ENCODE measurements around the gene CNOT2. TPM values are rescaled to one million over a fixed set of nuclear protein-coding genes. Genes with fewer than 3 reads are reported as not detected.

CNOT2 gene
- total RNA-seq, 1 experiment from 2014 or later = 64.7 TPM

DNA sequence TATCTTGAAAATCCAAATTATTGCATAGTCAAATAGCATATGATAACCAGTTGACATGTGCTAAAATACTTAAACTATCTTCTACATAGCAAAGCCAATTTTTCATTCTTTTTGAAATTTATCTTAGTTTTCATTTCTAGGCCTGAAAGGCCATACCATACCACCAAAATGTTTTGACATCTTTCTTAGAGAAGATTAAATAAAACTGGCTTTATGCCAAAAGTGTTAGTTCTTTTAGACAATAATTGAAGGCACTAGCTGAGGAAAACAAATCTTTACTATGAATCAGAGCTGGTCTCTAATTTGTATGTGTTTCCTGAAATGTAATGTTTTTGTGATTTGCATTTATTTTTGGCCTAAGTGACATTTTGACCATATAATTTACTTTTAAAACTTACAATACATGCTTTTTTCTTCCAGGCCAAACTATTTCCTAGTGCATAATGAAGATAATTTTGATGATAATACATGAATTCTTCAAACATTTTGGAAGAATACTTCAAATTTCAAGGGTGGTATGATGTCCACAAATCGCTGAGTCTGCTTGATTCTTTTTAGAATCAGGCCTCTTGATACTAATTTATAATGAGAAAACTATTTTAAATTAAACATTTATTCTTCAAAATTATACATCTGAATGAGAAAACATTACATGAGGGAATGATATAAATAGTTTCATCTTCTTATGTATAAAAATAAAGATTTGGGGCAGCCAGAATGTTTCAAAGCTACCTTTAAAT is 116.4 kb downstream of the CNOT2 start:
- H3K27me3 Mint-ChIP-seq (ENCODE audit: low read depth) = peaks cover 1% of the 10 kb centered on the region; the same call in 1 of the 2 replicates
- H3K36me3 Mint-ChIP-seq = peaks cover 7% of the 10 kb centered on the region
- H3K4me3 Mint-ChIP-seq = no peak overlapping the region
- ChIA-PET CTCF (no interaction called here), POLR2A (interaction anchor here (0.7 kb wide), 1 partner anchor 949 kb away, joined by 9 read pairs; no protein-coding TSS in a partner anchor)
- TF ChIP-seq ELF4 (CRISPR knock-in tag; IDR thresholded peaks at IDR 0.05; ENCODE audit: low read depth) = no peak
- TF ChIP-seq, protein P1, sequence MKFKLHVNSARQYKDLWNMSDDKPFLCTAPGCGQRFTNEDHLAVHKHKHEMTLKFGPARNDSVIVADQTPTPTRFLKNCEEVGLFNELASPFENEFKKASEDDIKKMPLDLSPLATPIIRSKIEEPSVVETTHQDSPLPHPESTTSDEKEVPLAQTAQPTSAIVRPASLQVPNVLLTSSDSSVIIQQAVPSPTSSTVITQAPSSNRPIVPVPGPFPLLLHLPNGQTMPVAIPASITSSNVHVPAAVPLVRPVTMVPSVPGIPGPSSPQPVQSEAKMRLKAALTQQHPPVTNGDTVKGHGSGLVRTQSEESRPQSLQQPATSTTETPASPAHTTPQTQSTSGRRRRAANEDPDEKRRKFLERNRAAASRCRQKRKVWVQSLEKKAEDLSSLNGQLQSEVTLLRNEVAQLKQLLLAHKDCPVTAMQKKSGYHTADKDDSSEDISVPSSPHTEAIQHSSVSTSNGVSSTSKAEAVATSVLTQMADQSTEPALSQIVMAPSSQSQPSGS (CRISPR knock-in tag; IDR thresholded peaks at IDR 0.05; ENCODE audit: borderline replicate concordance, low read depth) = no peak
- no peak for TF ChIP-seq SMAD4 (CRISPR knock-in tag; IDR thresholded peaks at IDR 0.05)
- TF ChIP-seq NFE2L1 (CRISPR knock-in tag; IDR thresholded peaks at IDR 0.05) = no peak
- TF ChIP-seq SP1 (CRISPR knock-in tag; conservative IDR thresholded peaks at IDR 0.05) = no peak
- TF ChIP-seq SOX15 (CRISPR knock-in tag; IDR thresholded peaks at IDR 0.05) = no peak
- no peak for TF ChIP-seq ATF1 (CRISPR knock-in tag; IDR thresholded peaks at IDR 0.05)
- TF ChIP-seq ZNF219 (CRISPR knock-in tag; IDR thresholded peaks at IDR 0.05; ENCODE audit: borderline replicate concordance) = no peak
- TF ChIP-seq MXD4 (CRISPR knock-in tag; IDR thresholded peaks at IDR 0.05; ENCODE audit: borderline replicate concordance) = no peak
- TF ChIP-seq, protein P2, sequence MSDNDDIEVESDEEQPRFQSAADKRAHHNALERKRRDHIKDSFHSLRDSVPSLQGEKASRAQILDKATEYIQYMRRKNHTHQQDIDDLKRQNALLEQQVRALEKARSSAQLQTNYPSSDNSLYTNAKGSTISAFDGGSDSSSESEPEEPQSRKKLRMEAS (CRISPR knock-in tag; IDR thresholded peaks at IDR 0.05) = no peak
- TF ChIP-seq CREM (CRISPR knock-in tag; IDR thresholded peaks at IDR 0.05) = no peak
- DNase-seq (ENCODE audit: low spot score) = no peak
- no peak for ATAC-seq
- no peaks in the 10 kb centered on the region for H3K9me3 Mint-ChIP-seq
- no peak overlapping the region for H3K27ac Mint-ChIP-seq
- peaks cover 20% of the 10 kb centered on the region for H3K4me1 Mint-ChIP-seq

DNA sequence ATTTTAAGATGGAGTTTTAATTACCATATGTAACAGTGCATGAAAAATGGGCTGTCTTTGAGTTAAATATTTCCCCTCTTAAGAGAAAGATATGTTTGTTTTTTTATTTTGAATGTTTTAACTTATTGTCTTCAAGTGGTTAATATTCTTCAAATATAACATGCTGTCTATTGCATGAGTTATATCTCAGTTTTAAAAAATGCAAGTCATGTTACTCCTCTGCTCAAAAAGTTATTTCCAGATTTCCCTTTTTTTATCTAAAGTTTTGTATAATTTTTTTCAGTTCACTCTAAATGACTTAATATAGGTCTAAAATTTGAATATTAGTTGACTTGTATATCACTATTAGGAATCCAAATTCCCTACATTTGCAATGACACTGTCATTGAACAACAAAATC is 117.0 kb downstream of the CNOT2 start:
- Mint-ChIP-seq H3K4me3 (no peak overlapping the region), H3K36me3 (0 out of 2 replicates have a peak, but pooled peaks cover 3% of the 10 kb centered on the region), H3K27me3 (ENCODE audit: low read depth) (peaks cover 3% of the 10 kb centered on the region; the same call in 1 of the 2 replicates), H3K27ac (0 out of 2 replicates have a peak overlapping the region, but pooled peaks have one; percentile 67), H3K4me1 (peaks cover 24% of the 10 kb centered on the region), H3K9me3 (no peaks in the 10 kb centered on the region)
- ATAC-seq (no peak), DNase-seq (ENCODE audit: low spot score) (no peak)
- POLR2A ChIA-PET = interaction anchor here (0.7 kb wide), 1 partner anchor 950 kb away, joined by 9 read pairs; no protein-coding TSS in a partner anchor
- CTCF ChIA-PET = no interaction called here
- TF ChIP-seq SOX15 (CRISPR knock-in tag; IDR thresholded peaks at IDR 0.05) (no peak), ZNF317 (CRISPR knock-in tag; IDR thresholded peaks at IDR 0.05; ENCODE audit: borderline replicate concordance, low read depth) (no peak), FOXK1 (CRISPR knock-in tag; IDR thresholded peaks at IDR 0.05) (no peak)

DNA sequence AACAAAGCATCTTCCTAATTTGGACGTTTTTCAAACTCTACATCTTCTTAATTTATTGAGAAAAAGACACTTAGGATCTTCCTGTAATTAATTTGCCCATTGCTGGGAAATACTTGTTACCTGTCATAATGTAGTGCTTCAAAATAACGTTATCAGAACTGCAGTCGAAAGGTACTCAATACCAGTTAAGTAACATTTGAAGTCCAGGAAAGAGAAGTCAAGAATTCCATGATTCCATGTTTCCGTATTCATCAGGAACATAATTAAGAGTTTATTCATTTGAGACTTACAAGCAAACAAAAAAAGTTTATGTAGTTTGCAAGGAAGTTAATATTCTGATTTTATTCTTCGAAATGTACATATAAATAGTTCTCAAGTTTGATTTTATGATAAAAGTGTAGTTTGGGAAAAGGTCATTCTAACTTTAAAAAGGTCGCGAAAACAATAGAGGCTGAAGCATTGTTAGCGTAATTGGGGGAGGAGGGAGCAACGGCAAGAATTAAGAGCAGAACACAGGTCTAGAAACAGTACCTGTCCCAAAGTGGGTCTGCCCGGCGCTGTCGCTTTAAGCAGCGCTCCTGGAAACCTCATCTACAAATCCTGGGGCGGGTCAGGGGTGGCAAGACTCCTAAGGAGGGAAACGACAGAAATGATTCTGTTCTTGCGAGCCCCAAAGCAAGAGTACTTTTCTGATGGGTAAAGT is 121.6 kb downstream of the CNOT2 start:
- POLR2A ChIA-PET = interaction anchor here (2.2 kb wide), 1 partner anchor 121 kb away, joined by 12 read pairs; the partner anchor contains the start of gene CNOT2
- DNase-seq (ENCODE audit: low spot score) = peak; percentile 23
- Mint-ChIP-seq H3K27ac (no peak overlapping the region), H3K4me1 (peaks cover 37% of the 10 kb centered on the region), H3K36me3 (peaks cover 11% of the 10 kb centered on the region), H3K27me3 (ENCODE audit: low read depth) (peaks cover 3% of the 10 kb centered on the region; the same call in 1 of the 2 replicates), H3K4me3 (peak overlapping the region; percentile 74), H3K9me3 (no peaks in the 10 kb centered on the region)
- peak; percentile 3 for ATAC-seq
- TF ChIP-seq OVOL2 (CRISPR knock-in tag; IDR thresholded peaks at IDR 0.05; ENCODE audit: borderline replicate concordance) = no peak
- no peak for TF ChIP-seq ETV6 (CRISPR knock-in tag; IDR thresholded peaks at IDR 0.05)
- TF ChIP-seq, protein P3, sequence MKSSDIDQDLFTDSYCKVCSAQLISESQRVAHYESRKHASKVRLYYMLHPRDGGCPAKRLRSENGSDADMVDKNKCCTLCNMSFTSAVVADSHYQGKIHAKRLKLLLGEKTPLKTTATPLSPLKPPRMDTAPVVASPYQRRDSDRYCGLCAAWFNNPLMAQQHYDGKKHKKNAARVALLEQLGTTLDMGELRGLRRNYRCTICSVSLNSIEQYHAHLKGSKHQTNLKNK (CRISPR knock-in tag; IDR thresholded peaks at IDR 0.05) = no peak
- TF ChIP-seq CBFB (CRISPR knock-in tag; IDR thresholded peaks at IDR 0.05; ENCODE audit: low read depth) = no peak
- CTCF ChIA-PET = no interaction called here
